Mammary epithelial cell (primary cell): ENCODE data around the gene SRGAP3.

Experiments
- EZH2 ChIP-seq: IDR thresholded peaks from 2 replicates; pipeline ENCODE4 v1.6.1; 2012; ENCODE audit warnings: low read length, inconsistent platforms, borderline replicate concordance
- TF ChIP-seq, protein P1 (sequence below), 2 donors: IDR thresholded peaks in 1 of 2; conservative IDR thresholded peaks in 1 of 2; 2 replicates each; pipeline ENCODE4 v1.5.1; 2011 to 2012; ENCODE audit warnings: inconsistent platforms in 2 of 2, low read length in 2 of 2, mild to moderate bottlenecking in 2 of 2, control low read depth in 1 of 2, low read depth in 1 of 2; ENCODE audit not compliant: insufficient read depth in 1 of 2; ENCODE audit errors: extremely low read depth in 1 of 2

DNA sequence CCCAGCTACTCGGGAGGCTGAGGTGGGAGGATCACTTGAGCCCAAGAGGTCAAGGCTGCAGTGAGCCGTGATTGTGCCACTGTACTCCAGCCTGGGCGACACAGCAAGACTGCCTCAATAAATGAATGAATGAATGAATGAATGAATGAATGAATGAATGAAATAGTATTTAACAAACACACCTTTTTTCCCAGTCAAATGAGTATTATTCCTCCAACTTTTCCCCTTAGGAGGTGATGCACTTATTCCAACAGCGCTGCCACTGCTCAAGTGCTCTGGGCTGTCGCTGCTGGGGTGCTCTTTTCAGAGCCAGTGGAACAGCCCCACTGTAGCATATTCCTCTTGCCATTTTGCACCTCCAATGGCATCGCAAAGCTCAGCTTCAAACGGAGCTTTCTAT is 219.4 kb downstream of the SRGAP3 start:
- TF ChIP-seq, protein P1, sequence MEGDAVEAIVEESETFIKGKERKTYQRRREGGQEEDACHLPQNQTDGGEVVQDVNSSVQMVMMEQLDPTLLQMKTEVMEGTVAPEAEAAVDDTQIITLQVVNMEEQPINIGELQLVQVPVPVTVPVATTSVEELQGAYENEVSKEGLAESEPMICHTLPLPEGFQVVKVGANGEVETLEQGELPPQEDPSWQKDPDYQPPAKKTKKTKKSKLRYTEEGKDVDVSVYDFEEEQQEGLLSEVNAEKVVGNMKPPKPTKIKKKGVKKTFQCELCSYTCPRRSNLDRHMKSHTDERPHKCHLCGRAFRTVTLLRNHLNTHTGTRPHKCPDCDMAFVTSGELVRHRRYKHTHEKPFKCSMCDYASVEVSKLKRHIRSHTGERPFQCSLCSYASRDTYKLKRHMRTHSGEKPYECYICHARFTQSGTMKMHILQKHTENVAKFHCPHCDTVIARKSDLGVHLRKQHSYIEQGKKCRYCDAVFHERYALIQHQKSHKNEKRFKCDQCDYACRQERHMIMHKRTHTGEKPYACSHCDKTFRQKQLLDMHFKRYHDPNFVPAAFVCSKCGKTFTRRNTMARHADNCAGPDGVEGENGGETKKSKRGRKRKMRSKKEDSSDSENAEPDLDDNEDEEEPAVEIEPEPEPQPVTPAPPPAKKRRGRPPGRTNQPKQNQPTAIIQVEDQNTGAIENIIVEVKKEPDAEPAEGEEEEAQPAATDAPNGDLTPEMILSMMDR (conservative IDR thresholded peaks at IDR 0.05 in 1 of 2, IDR thresholded peaks at IDR 0.05 in 1 of 2; ENCODE audit: extremely low read depth in 1 of 2, insufficient read depth in 1 of 2, low read depth in 1 of 2, low read length in 2 of 2): no peak
- no peak for TF ChIP-seq EZH2
